Stimulated activated CD4-positive, alpha-beta T cell treated with anti-CD3 and anti-CD28 coated beads, TNF-alpha, amount 100 ng/mL, for 48 hours (primary cell): ENCODE results near the gene PIN1.

Experiments
- DNase-seq, 3 donors: peaks; one replicate each; pipeline ENCODE4 v3.0.0-alpha.2; 2020; ENCODE audit warnings: low read depth in 3 of 3

PIN1 gene

DNA sequence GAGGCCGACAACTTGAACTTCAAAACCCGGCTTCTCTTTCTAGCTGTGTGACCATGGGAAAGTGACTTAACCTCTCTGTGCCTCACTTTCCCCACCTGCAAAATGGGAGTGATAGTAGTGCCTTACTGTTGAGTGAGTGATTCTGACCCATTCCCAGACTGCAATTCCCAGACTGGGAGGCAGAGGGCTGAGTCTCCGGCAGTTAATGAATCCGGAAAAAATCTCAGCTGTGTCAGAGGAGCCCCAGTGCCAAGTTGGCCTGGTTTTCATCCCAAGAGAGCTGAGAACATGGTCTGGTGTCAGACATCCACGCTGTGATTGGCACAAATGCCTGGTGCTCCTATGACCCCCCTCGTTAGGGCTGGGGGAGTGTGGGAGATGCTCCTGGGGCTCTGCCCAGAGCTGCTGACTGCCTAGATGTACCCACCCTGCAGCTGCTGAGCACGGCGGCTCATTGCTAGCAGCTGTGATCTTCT is 50.0 kb downstream of the PIN1 start:
- DNase-seq: no peak

- DNase-seq: no peak
Measured at GRCh38 chr19:9891609-9892373, 56.7 kb downstream of the PIN1 start.
